OCI-LY1 (cell line): Measurements from ENCODE around the gene TIMM13.

Experiments used
- CTCF ChIP-seq: fragments of 200-600 bp; sonication (generic), shearing (Covaris generic); IDR thresholded peaks from 2 replicates; pipeline ENCODE4 v1.5.1; 2017; ENCODE audit warnings: mild to moderate bottlenecking, antibody characterized with exemption, low read length, moderate library complexity, mixed read lengths
- EZH2 ChIP-seq: fragments of 200-600 bp; sonication (generic), shearing (Covaris generic); IDR thresholded peaks from 2 replicates; pipeline ENCODE4 v1.8.0; 2017; ENCODE audit warnings: borderline replicate concordance, mixed run types, mild to moderate bottlenecking, antibody characterized with exemption, low read length, moderate library complexity, mixed read lengths

GRCh38 chr19:2426611-2427428 lies 566 bp downstream of the TIMM13 start:
- no peak for TF ChIP-seq CTCF
- TF ChIP-seq EZH2 = no peak
